ENCODE measurements around the gene FAM98C.

The FAM98C gene

GRCh38 chr19:38378866-38379265, 24.0 kb upstream of the FAM98C start:
- DNase-seq: no peak

GRCh38 chr19:38381138-38381537, 21.8 kb upstream of the FAM98C start:
- DNase-seq: no peak

- DNase-seq: no peak
Observed at GRCh38 chr19:38383184-38383583, 19.7 kb upstream of the FAM98C start.

GRCh38 chr19:38383743-38384142, 19.1 kb upstream of the FAM98C start:
- no peak for DNase-seq

- no peak for DNase-seq
Observed at GRCh38 chr19:38384209-38385027, 18.5 kb upstream of the FAM98C start.

- no peak for DNase-seq
Observed at GRCh38 chr19:38385057-38385803, 17.7 kb upstream of the FAM98C start.

GRCh38 chr19:38385804-38386257, 17.1 kb upstream of the FAM98C start:
- no peak for DNase-seq

- no peak for DNase-seq
Observed at GRCh38 chr19:38386300-38386970, 16.5 kb upstream of the FAM98C start.

GRCh38 chr19:38386971-38387549, 15.8 kb upstream of the FAM98C start:
- DNase-seq: no peak

GRCh38 chr19:38387550-38388348, 15.1 kb upstream of the FAM98C start, which contains the start of gene GGN:
Gene GGN, minus strand, starts transcription at chr19:38388034. Its CDS starts 773 bp downstream, at chr19:38387261.
- DNase-seq: peak; percentile 75

- DNase-seq: no peak
Observed at GRCh38 chr19:38388349-38389100, 14.4 kb upstream of the FAM98C start, which contains the start of gene SPRED3. Gene SPRED3, plus strand, starts transcription at chr19:38388697. Its CDS starts 1,606 bp downstream, at chr19:38390303.

- no peak for DNase-seq
Observed at GRCh38 chr19:38389101-38389925, 13.6 kb upstream of the FAM98C start.

GRCh38 chr19:38389957-38390924, 12.7 kb upstream of the FAM98C start:
- DNase-seq: no peak

- no peak for DNase-seq
Observed at GRCh38 chr19:38391911-38392464, 10.9 kb upstream of the FAM98C start.

- DNase-seq: no peak
Observed at GRCh38 chr19:38392707-38393308, 10.1 kb upstream of the FAM98C start.

- DNase-seq: no peak
Observed at GRCh38 chr19:38394488-38394887, 8.4 kb upstream of the FAM98C start.

- no peak for DNase-seq
Observed at GRCh38 chr19:38395381-38396114, 7.3 kb upstream of the FAM98C start.

GRCh38 chr19:38399081-38399480, 3.8 kb upstream of the FAM98C start:
- DNase-seq: no peak

All from left hindlimb (tissue), 1 donor.